BJ (cell line): ENCODE data around the gene LRBA. TPM values are rescaled to one million over a fixed set of nuclear protein-coding genes. Genes with fewer than 3 reads are reported as not detected.

Source experiments
- CTCF ChIA-PET: fragments of 350-600 bp; formaldehyde crosslinking; extraction: SDS; loops from one replicate; lab custom pipeline; 2021; ENCODE audit warnings: antibody characterized with exemption, inconsistent platforms; lab: Yijun Ruan, JAX
- POLR2A ChIA-PET: fragments of 300-600 bp; sonication (Branson Sonifier 250); formaldehyde crosslinking; extraction: SDS; loops from one replicate; lab custom pipeline; 2021; ENCODE audit warnings: antibody characterized with exemption; lab: Charles Lee
- DNase-seq: peaks from one replicate; pipeline ENCODE4 v3.0.0-alpha.2; 2011; ENCODE audit warnings: low read depth
- H3K27me3 ChIP-seq: 2 replicates; pipeline ENCODE4 v1.6.0; 2011; ENCODE audit warnings: low read length; ENCODE audit not compliant: control insufficient read depth, insufficient read depth
- H3K36me3 ChIP-seq: 2 replicates; pipeline ENCODE4 v1.5.1; 2011; ENCODE audit warnings: low read length; ENCODE audit not compliant: control insufficient read depth, insufficient read depth
- H3K4me3 ChIP-seq: 2 replicates; pipeline ENCODE4 v1.5.1; 2011; ENCODE audit warnings: low read depth, mild to moderate bottlenecking, control low read depth, low read length
- polyA plus RNA-seq: library from polyadenylated mRNA; depleted of rRNA; stranded (reverse); fragments of >200 nt; gene quantifications from 2 replicates; pipeline ENCODE4 v1.2.3, GENCODE V29; 2011
- TF ChIP-seq, protein P1 (sequence below): IDR thresholded peaks from 2 replicates; pipeline ENCODE4 v1.5.1; 2011; ENCODE audit warnings: low read depth, mild to moderate bottlenecking, control low read depth, inconsistent platforms, low read length, moderate library complexity; ENCODE audit not compliant: insufficient read depth

The LRBA gene
- polyA plus RNA-seq, 1 experiment: 8.2 TPM

DNA sequence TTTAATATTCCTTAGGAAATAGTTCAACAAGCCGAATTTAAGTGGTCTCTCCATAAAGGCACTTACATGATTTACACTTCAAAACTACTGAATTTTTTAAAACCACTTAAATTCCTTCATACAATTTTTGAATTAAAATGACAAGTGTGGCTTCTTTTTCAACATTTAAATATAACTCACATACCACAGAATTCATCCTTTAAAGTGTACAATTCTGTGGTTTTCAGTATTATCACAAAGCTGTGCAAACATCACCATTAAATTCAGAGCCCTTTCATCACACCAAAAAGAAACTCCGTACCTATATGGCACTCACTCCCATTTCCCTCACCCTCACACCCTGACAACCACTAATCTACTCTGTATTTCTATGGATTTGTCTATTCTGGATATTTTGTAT lies 634.0 kb downstream of the LRBA start:
- no peak for DNase-seq
- ChIA-PET POLR2A (no interaction called here), CTCF (no interaction called here)
- no peaks in the 10 kb centered on the region for H3K27me3 ChIP-seq
- no peaks in the 10 kb centered on the region for H3K36me3 ChIP-seq
- TF ChIP-seq, protein P1, sequence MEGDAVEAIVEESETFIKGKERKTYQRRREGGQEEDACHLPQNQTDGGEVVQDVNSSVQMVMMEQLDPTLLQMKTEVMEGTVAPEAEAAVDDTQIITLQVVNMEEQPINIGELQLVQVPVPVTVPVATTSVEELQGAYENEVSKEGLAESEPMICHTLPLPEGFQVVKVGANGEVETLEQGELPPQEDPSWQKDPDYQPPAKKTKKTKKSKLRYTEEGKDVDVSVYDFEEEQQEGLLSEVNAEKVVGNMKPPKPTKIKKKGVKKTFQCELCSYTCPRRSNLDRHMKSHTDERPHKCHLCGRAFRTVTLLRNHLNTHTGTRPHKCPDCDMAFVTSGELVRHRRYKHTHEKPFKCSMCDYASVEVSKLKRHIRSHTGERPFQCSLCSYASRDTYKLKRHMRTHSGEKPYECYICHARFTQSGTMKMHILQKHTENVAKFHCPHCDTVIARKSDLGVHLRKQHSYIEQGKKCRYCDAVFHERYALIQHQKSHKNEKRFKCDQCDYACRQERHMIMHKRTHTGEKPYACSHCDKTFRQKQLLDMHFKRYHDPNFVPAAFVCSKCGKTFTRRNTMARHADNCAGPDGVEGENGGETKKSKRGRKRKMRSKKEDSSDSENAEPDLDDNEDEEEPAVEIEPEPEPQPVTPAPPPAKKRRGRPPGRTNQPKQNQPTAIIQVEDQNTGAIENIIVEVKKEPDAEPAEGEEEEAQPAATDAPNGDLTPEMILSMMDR: no peak
- H3K4me3 ChIP-seq: no peak overlapping the region

GRCh38 chr4:150379454-150379853 lies 635.6 kb downstream of the LRBA start:
- POLR2A ChIA-PET: no interaction called here
- Histone ChIP-seq H3K27me3 (no peaks in the 10 kb centered on the region), H3K36me3 (no peaks in the 10 kb centered on the region), H3K4me3 (no peak overlapping the region)
- DNase-seq: no peak
- TF ChIP-seq, protein P1: no peak
- CTCF ChIA-PET: no interaction called here

- no peaks in the 10 kb centered on the region for H3K27me3 ChIP-seq
- ChIA-PET POLR2A (no interaction called here), CTCF (no interaction called here)
- H3K4me3 ChIP-seq: no peak overlapping the region
- no peak for DNase-seq
- TF ChIP-seq, protein P1: no peak
- H3K36me3 ChIP-seq: no peaks in the 10 kb centered on the region
Observed at GRCh38 chr4:150375025-150375424, 640.1 kb downstream of the LRBA start.

GRCh38 chr4:150371869-150372268 lies 643.2 kb downstream of the LRBA start:
- POLR2A ChIA-PET: no interaction called here
- H3K27me3 ChIP-seq: no peaks in the 10 kb centered on the region
- CTCF ChIA-PET: no interaction called here
- DNase-seq: no peak
- H3K36me3 ChIP-seq: no peaks in the 10 kb centered on the region
- no peak overlapping the region for H3K4me3 ChIP-seq
- TF ChIP-seq, protein P1: no peak

DNA sequence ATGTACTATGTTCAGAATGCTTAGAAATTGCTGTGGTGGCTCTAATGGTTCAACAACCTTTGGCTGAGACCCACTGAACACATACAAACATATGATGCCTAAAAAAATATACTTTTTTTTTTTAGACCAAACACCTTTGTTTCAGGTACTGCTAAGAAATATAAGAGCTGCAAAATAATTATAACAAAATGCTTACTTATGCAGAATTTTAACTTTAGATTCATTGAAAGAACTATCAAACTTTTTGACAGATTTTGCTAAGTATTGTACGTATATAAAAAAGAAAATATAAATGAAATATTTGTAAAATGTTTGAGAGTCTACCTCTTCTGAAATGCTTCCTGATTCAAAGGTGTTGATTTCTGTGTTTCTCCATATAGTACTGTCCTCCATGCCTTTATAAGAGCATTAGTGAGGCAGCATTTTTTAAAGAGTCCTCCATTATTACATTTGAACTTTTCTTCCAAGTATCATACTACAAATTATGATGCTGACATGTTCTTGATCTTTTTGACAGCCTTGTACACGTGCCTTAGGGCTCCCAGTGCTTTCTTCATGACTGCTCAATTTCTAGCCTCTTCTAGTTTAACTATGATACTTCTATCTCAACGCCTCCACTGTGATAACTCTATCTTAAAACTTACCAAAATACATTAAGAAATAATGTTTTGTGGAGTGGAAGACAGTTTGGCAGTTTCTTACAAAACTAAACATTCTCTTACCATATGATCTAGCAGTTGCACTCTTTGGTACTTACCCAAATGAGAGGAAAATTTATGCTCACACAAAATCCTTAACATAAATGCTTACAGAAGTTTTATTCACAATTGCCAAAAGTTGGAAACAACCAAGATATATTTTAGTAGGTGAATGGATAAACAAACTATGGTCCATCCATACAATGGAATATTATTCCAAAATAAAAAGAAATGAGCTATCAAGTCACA lies 645.4 kb downstream of the LRBA start:
- Histone ChIP-seq H3K4me3 (no peak overlapping the region), H3K27me3 (no peaks in the 10 kb centered on the region), H3K36me3 (no peaks in the 10 kb centered on the region)
- ChIA-PET POLR2A (no interaction called here), CTCF (no interaction called here)
- TF ChIP-seq, protein P1: no peak
- DNase-seq: no peak
